GM21423 (cell line): ENCODE results near the gene PRDM11.
"Not testable (repeated sequence)": the region's sequence is repeated elsewhere in the genome, so short reads cannot be mapped to it uniquely, and the experiment has no call there.

Experiments
- ATAC-seq: cut with Tn5 transposase; IDR thresholded peaks from one replicate; pipeline ENCODE4 v1.9.1; 2021; ENCODE audit warnings: mild to moderate bottlenecking, moderate library complexity; ENCODE audit not compliant: unreplicated experiment

Gene PRDM11

DNA sequence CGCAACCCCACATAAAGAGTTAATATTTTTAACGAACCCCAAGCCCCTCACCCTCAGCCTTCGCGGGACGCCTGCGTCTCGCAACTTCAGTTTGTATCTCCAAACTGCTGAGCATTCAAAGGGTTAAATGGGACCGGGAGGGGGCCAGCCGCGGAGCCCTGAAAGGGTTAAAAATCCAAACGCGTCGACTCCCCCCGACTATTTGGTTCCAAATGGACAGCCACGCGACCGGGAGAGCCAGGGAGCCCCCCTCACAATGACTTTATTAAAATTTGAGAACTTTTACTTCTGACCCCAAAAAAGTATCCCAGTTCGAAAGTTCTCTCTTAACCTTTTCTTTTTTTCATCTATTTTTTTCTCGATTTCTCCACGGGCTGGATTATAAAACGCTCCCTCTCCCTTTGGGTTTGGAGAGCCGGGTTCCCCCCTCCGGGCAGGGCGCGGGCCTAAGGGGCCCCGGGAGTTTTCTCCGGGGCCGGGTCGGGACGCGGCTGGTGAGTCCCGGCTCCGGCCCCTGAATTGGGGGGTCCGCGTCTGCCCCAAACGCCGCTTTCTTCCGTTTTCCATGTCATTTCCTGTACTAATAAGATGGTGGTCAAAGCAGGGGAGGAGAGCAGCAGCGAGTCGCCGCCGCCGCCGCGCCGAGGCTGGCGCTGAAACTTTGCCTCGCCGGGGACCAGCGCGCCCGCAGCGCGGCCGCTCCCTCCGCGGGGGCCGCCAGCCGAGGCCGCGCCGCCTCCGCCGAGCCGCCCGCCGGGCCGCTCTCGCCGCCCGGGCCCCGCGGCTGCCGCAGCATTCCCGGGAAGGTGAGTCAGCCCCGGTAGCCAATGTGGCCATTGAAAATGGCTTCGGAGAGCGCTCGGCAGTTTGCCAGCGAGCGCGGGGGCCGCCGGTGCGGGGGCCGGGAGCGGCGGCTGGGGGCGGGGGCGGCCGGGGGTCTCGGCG is at the start of gene PRDM11:
TSS of gene PRDM11 (plus strand) at position 568 of the 945 bp plus-strand sequence. CDS start 35,128 bp downstream, outside the sequence.
- peak; percentile 31 for ATAC-seq

DNA sequence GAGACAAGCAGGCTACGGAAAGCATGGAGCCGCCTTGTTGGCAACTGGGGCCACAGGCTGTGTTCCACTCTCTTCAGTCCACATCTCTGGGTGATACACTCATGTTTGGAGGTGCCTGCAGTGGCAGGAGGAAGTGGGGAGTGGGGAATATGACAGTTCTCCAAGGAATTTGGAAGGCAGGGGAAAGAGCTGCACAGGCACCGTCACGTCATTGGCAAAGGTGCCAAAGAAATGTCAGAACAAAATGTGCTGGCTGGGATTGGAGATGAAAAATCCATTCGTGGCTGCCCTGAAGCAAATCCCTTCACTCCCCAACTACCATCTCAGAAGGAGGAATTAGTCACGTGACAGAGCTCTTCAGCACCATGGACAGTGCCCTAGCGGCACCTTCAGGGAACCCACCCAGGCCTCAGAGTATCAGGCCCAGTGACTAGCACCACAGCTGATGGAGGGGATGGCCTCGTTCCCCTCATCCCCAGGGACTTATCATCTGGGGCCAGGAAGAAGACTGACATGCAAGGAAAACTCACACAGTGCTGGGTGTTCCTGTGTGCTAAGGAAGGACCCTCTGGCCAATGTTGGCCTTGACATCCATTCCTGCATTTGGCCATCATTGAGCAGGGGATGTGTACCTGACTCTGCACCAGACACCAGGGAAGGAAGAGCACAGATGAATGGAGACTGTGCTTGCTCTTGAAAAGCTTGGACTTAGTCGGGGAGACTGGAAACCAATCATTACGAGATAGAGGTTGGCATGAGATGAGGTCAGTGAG is 48.5 kb upstream of the PRDM11 start:
- ATAC-seq = no peak

DNA sequence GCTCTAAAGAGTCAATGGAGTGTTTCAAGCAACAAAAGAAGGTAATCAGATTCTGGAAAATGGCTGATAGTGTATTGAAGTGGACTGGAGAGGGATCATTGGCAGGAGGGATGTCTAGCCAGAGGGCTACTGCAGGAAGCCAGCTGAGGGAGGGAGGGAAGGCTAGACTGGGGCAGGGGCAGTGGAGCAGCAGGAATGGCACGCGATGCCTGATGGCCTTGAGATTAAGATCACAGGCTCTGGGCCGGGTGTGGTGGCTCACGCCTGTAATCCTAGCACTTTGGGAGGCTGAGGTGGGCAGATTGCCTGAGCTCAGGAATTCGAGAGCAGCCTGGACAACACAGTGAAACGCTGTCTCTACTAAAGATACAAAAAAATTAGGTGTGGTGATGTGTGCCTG is 47.5 kb upstream of the PRDM11 start:
- ATAC-seq = no peak

DNA sequence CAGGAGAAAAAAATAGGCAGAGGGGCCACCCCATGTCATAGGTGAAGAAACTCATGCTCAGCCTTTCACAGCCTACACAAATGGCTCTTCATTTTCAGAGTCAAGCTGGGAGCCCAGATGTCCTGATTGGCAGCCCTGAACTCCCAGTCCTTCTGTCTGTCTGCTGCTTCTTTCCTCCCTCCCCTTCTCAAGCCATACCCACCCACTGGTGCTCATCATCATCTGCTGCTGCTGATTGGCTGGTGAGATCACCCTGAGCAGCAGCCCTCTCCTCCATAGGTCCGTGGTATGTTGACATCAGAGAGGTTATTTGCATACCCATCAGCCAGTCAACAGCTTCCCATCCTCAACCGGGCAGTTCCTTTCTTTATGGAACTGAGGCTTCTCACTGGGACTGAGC is 46.1 kb upstream of the PRDM11 start:
- ATAC-seq = no peak

DNA sequence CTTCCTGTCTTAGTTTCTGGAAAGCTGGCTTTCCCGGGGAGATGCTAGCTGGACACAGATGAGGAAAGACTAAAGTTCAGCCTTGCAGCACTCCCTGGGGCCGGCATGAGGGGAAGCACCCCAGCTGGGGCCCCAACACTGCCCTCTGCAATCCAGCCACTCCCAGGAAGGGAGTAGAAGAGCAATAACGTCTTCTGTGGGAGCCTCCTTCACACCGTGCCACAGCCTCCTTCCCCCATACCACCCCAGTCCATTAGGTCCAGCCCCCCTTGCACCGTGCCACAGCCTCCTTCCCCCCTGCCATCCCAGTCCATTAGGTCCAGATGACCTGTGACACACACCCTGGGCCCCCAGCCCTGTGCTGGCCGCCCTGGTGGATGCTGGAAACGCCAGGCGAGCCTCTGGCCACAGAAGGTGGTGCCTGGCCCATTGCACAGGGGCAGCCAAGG is 44.1 kb upstream of the PRDM11 start:
- no peak for ATAC-seq

DNA sequence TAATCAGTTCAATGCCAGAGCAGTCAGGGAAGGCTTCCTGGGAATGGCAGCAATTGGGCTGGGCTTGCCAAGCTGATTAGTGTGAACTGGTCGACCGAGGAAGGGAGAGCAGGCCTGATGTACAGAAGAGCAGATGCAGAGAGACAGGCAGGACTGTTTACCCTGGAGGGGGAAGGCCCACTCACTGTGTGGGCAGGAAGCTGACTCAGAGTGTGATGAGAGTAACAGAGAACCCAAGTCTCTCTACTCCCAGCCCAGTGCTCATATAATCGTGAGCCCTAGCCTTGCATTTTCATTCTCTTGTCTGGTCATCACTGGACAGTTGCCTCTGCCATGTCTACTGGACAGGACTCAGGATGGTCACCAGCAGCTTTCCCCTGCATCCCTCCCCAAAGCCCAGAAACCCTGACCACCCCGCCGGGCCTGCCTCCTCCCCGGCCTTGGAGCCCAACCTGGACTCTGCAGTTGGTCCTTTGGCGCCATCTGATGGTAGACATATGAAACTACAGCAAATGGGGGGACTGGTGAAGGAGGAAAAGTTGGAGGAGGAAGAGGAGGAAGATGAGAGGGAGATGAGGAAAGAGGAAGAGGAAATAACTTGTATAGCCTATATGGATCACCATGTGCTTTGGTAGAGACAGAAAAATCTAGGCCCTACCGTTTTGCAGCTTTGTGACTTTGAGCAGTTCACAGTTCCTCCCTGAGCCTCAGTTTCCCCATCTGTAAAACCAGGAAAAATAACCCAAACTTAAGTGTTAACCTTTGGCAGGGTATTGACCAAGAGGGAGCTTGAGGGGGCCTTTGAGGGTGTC is 43.4 kb upstream of the PRDM11 start:
- peak; percentile 85 for ATAC-seq

DNA sequence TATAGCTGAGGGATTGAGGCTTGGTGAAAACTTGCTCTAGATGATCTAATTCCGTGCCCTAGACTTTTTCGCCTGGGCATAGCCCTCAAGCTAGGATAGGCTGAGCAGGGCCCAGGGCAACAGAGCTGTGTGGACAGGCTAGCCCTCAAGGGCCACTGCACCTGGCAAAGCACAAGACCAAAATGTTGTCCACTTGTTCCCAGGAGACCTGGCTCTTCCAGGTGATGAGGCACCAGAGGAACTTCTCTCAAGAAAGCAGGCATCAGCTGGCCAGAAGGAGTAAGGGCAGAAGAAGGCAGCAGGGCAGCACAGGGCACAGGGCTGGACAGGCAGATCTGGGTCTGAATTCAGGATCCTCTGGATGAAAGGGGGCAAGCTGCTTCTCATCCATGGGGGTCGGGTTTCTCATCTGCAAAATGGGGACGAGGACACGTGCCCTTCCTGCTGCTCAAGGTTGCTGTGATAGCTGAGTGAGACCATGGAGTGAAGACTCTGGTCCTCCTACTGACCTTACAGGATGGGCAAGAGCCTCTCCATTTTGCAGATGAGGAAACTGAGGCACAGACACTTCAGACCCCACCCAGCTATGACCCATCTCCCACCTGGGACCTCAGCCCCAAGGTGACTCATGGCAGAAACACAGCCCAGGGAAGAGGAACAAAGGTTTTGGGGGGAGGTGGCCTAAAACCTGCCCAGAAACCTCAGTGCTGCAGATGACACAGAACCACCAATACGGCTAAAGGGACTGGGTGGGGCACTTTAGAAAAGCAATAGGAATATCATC is 42.2 kb upstream of the PRDM11 start:
- no peak for ATAC-seq

DNA sequence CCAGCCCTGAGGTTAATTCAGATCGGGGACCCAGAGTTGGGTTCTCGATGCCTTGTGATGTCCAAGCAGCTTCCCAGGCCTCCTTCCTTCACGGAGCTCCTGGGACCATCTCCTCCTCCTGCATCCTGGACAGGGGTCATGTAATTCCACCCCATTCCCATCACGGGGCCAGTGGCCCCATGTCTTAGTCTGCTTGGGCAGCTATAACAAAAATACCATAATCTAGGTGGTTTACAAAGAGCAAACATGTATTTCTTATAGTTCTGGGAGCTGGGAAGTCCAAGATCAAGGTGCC is 41.7 kb upstream of the PRDM11 start:
- no peak for ATAC-seq

DNA sequence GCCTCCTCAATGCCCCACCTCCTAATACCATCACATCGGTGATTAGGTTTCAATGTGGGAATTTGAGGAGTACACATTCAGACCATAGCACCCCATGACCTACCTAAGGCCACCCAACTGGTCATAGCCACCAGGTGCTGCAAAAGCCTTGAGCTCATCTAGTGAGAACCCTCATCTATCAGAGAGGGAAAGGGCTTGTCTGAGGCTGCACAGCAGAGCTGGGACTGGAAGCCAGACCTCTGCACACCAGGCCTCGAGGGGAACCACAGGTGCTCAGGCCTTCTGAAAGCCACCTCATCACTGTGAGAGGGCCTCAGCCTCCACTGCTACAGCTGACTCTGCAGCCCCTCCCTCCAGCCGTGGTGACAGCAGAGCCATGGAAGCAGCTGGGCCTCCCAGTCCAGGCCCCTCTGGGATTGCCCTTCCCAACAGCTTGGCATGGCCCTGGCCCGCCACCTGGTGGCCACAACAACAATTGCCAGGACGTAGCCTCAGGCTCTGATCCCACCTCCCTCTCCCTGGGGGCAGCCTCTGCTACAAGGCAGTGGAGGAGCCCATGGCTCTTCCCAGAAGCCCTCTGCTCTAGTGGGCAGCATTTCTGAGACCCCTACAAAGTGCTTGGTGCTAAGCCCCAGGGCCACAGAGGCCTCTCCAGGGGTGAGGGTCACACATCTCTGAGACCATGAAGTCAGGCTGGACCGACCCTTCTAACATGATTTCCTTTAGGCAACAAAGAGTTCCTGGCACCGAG is 41.0 kb upstream of the PRDM11 start:
- no peak for ATAC-seq

DNA sequence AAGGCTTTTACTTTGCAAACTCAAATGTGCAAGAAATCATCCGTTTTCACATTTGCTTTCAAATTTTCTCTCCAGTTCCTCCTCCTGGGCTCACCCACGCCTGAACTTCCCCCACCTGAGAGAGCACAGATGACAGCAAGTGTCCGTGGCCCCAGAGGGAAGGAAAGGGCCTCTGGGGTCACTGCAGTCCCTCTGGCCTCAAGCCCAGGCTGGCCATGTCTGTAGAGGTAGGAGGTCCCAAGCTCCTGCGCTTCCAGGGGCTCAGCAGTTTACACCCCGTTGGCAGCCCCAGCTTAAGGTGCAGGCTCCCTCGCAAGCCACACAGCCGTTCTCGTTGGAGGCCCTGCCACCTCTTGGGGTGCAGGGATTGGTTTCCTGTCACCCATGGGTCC is 40.5 kb upstream of the PRDM11 start:
- no peak for ATAC-seq

DNA sequence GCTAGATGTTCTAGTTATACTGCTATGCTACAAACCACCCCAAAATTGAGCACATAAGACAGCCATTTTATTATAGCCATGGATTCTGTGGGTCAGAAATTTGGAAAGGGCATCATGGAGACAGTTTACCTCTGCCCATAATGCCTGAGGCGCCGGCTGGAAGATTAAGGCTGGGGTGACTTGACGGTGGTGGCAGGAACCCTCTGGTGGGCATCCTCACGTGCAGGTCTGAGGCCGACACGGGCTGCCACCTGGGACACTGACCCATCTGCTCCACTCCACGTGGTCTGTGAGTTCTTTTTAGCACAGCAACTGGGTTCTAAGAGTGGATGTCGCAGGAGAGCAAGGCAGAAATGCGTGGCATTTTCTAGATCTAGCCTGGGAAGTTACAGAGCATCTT is 40.0 kb upstream of the PRDM11 start:
- no peak for ATAC-seq

DNA sequence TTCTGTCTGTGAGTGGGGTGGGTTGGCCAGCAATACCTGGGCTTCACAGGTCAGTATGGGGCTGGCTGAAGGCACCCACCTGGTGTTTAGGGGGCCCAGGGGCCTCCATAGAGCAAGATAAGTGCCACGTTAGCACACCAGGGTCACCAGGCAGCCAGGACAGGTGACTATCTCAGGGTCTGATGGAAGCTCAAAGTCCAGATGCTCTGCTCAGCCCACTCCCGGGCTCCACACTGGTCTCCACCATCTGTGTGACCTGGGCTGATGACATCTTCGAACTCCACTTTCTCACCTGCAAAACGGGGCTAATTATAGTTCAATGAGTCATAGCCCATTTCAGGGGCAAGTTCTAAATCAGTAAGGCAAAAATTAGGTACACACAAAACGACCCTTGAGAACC is 39.4 kb upstream of the PRDM11 start:
- no peak for ATAC-seq

DNA sequence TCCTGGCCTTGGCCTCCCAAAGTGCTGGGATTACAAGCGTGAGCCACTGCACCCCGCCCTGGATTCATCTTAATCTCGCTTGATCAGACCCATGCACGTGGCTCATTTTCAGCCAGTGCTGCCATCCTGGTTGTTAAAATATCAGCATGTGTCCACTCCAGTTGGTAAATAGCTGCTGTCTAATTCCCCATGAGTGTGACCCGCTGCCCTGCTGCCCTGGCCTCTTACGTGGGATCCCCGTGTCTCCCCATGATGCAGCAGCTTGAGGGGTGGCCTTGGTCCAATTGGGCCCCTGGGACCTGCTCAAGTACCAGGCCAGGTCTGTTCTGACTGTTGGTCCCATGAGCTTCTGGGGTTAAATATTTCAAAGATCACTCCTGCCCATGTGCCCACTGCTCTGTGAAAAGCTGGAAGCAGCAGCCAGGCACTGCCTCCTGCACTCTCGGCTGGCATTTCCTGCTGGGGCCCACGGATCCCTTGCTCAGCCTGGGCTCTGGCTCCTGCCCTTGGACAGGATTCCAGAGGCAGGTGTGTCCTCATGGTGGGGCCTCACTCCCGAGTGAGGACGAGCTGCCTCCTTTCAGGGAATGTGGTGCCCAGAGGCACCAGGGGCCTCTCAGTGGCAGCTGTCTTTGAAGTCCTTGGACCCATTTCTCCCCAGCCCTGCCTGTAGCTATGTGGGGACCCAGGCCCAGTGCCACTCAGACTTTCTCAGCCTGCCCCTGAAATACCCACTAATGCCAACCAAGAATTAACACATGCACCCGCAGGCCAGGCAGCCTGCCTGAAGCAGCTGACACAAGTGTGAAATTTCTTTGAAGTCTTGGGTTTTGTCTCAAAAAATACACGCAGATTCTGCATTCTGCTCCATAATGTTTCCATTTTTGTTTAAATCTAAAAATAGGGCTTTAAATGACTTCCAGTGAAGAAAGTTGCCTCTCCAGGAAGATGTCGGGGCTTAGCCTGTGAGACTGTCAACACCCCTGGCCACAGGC is 38.1 kb upstream of the PRDM11 start:
- ATAC-seq = no peak

DNA sequence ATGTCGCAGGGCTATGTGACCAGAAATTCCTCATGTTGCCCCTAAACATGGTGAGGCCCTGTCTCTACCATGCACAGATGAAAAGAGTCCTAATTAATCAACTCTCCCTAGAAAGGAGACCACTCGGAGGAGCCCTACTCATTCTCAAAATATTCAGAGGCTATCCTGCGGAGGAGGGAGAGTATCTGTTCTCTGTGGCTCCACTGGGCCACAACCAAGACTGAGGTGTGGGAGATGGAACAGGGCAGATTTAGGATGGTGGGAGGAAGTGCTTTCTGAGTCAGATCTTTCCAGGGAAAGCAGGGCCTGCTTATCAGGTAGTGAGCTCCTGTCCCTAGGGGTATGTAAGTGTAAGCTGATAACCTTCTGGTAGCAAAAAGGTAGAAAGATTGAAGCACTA is 37.0 kb upstream of the PRDM11 start:
- ATAC-seq = no peak

DNA sequence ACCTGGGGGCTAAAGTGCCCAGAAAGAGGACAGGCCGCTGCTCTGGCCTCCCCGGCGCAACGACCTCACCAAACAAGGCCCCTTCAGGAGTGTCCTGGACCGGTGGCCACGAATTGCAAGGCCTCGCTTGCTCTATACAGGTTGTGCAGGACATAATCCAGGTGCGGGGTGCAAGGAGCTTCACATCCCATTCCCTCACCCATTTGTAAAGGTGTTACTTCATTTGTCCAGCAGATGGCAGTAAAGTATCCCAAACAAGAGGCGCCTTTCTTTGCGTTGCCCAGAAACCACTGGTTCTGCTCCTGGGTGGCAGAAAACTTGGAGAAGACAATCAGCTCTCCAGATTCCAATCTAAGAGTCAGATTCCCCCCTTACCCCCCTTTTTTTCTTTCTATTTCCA is 35.9 kb upstream of the PRDM11 start:
- ATAC-seq = no peak

DNA sequence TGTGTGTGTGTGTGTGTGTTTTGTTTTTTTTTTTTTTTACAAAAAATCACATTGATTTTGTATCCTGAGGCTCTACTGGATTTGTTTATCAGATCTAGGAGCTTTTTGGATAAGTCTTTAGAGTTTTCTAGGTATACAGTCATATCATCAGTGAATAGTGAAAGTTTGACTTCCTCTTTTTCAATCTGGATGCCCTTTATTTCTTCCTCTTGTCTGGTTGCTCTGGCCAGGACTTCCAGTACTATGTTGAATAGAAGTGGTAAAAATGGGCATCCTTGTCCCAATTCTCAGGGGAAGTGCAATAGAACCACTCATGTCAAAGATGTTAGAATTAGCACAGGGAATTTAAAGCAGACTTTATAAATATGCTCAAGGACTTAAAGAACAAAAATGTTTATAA is 32.6 kb upstream of the PRDM11 start:
- ATAC-seq = no peak

DNA sequence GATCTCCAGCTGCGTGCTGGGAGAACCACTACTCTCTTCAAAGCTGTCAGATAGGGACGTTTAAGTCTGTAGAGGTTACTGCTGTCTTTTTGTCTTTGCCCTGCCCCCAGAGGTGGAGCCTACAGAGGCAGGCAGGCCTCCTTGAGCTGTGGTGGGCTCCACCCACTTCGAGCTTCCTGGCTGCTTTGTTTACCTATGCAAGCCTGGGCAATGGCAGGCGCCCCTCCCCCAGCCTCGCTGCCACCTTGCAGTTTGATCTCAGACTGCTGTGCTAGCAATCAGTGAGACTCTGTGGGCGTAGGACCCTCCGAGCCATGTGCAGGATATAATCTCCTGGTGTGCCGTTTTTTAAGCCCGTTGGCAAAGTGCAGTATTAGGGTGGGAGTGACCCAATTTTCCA is 18.6 kb upstream of the PRDM11 start:
- ATAC-seq = not testable (repeated sequence)

DNA sequence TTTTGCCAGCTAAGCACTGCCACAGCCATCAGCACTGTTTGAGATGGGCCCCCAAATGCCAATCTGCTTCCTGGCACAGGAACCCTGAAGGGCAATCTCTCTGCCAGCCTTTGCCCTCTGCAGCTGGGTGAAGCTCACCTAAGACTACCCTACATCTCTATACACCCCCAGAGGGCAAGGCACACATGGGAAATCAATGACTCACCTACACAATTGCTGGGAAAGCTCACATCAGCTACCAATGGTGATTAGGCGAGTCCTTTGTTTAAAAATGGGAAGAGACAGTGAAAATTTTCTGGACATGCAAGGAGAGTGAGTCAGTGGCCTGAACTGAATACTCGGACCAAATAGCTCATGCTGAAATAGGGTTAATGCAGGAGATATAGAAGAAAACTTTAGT is 12.6 kb upstream of the PRDM11 start:
- ATAC-seq = no peak

DNA sequence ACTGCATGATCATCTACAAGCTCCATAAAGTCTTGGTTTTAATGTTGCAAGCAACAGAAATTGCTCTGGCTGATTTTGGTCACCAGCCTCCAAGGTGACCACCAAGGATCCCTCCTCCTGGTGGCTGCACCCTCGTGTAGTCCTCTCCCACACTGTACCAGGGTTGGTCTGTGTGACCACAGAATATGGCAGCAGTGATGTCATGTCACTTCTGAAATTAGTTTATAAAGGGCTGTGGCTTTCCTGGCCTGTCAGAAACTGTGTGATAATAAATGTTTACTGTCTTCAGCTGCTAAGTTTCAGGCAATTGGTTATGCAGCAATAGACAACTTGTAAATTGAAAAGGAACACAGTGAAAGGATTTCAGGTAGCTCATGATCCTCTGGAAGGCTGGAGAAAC is 5.3 kb upstream of the PRDM11 start:
- ATAC-seq = no peak
